GM19023 (cell line): ENCODE measurements around the gene WNT9A.
"Not testable (repeated sequence)": the region's sequence is repeated elsewhere in the genome, so short reads cannot be mapped to it uniquely, and the experiment has no call there.

Source experiments
- ATAC-seq: cut with Tn5 transposase; IDR thresholded peaks from one replicate; pipeline ENCODE4 v1.9.1; 2021; ENCODE audit warnings: mild to moderate bottlenecking, moderate library complexity; ENCODE audit not compliant: unreplicated experiment

Gene WNT9A

GRCh38 chr1:227947676-227948492, at the start of gene WNT9A:
TSS of gene WNT9A (minus strand) at chr1:227947932. CDS start at chr1:227947887, 45 bp downstream.
- no peak for ATAC-seq

- ATAC-seq, result no peak
Observed at GRCh38 chr1:227996187-227996950, 48.6 kb upstream of the WNT9A start.

DNA sequence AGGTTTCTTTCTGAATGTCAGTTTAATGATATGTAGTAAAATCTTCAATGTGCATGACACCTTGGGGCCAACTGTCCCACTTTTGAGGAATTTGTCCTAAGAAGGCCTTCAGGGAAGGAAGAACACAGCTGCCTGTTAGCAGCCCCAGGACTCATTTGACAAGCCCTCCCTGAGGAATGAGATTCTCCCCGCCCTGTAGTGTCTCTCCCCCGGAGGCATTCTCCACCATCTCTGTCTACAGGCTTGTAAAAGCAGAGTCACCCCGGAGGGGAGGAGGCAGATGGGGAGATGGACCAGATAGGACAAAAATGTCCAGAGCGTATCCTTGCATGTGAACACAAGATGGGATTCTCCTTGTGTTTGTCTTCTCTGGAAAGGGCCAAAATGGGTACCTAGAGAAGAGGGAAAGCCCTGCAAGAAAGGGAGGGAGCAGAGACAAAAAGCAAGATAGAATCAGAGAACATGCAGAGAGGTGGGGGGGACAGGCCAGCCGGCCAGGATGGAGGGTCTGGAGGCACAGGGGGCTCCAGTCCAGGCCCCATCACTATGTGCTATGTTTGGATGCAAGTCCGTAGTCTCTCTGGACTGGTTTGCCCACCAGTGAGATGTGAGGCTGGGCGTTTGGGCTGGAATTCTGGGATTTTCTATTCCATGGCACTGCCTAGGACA, 47.0 kb upstream of the WNT9A start:
- no peak for ATAC-seq

GRCh38 chr1:227987181-227987580, 39.4 kb upstream of the WNT9A start:
- no peak for ATAC-seq

DNA sequence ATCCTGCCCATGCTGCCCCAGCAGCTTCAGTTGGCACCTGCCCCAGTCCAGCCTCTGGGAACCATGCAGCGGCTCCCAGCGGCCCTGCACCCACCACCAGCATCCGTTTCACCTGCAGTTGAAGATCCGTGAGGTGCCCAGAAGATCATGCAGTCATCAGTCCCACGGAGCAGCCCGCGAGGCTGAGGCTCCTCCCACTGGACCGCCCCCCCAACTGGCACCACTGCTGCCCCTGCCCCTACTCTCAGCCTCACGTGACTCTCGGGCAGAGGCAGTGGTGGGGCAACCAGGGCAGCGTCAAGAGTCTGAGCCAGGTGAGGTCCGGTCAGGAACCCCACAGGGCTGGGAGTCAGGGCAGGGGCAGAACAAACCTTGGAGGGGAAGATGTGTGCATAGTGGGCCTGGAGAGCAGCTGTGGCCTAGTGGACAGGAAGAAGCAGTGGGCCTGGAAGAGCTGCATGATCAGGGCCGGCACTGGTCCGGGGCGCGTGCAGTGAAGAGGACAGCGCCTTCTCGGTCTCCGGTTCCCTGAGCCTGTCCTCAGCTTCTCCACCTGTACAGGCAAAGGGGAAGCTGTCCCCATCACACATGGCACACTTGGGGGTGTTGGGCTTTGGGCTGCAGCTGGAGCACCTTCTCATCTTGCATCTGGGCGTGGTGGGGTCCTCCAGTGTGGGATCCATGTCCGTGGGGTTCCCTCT, 28.0 kb upstream of the WNT9A start:
- not testable (repeated sequence) for ATAC-seq

DNA sequence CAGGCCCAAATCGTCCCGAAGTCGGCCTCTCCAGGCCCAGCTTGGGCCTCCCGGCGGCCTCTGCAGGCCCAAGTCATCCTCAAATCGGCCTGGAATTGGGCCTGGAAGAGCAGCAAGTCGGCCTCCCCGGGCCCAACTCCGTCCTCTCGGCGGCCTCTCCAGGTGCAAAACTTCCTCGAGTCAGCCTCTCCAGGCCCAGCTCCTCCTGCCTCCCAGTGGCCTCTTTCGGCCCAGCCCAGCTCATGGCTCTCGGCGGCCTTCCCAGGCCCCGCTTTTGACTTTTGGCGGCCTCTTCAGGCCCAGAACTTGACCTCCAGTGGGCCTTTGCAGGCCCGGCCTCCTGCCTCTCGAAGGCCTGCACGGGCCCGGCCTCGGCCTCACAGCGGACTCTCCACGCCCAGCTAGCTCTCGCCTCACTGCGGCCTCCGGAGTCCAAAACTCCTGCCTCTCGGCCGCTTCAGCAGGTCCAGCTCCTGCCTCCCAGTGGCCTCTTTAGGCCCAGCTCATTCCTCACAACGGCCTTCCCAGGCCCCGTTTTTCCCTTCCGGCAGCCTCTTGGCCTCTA, 26.1 kb upstream of the WNT9A start:
- ATAC-seq, result not testable (repeated sequence)

- ATAC-seq, result not testable (repeated sequence)
Observed at GRCh38 chr1:227972843-227973374, 25.2 kb upstream of the WNT9A start.

GRCh38 chr1:227972283-227972679, 24.5 kb upstream of the WNT9A start:
- not testable (repeated sequence) for ATAC-seq

- ATAC-seq, result not testable (repeated sequence)
Observed at GRCh38 chr1:227971643-227972282, 24.0 kb upstream of the WNT9A start.

GRCh38 chr1:227971216-227971615, 23.5 kb upstream of the WNT9A start:
- not testable (repeated sequence) for ATAC-seq

GRCh38 chr1:227970076-227970995, 22.6 kb upstream of the WNT9A start:
- ATAC-seq, result not testable (repeated sequence)

DNA sequence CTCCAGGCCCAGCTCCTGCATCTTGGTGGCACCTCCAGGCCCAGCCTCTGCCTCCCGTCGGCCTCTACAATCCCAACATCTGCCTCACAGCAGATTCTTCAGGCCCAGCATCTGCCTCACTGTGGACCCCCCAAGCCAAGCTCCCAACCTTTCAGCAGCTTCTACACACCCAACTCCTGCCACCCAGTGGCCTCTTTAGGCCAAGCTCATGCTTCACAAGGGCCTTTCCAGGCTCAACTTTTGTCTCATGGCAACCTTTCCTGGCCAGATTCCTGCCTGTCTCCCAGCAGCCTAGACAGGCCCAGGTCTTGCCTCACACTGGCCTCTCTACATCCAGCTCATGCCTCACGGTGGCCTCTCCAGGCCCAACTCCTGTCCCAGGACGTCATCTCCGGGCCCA, 20.1 kb upstream of the WNT9A start:
- not testable (repeated sequence) for ATAC-seq

DNA sequence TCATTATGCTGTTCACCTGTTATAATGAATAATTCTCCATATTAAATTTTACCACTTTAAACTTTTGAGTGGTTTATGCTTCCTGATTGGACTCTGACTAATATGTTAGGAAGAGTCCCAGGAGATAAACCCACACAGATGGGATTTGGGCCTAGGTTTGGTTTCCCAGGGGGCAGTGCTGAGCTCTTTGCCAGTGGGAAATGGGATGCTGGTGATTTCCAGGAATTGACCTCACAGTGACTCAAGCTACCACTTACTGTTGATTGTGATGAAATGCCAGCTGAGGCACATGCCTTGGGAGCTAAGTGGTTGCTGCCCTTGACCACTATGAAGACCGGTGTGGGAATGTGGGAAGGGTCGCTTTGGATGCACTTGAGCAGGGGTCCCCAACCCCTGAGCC, 19.0 kb upstream of the WNT9A start:
- ATAC-seq, result not testable (repeated sequence)

GRCh38 chr1:227961651-227962466, 14.1 kb upstream of the WNT9A start:
- no peak for ATAC-seq

DNA sequence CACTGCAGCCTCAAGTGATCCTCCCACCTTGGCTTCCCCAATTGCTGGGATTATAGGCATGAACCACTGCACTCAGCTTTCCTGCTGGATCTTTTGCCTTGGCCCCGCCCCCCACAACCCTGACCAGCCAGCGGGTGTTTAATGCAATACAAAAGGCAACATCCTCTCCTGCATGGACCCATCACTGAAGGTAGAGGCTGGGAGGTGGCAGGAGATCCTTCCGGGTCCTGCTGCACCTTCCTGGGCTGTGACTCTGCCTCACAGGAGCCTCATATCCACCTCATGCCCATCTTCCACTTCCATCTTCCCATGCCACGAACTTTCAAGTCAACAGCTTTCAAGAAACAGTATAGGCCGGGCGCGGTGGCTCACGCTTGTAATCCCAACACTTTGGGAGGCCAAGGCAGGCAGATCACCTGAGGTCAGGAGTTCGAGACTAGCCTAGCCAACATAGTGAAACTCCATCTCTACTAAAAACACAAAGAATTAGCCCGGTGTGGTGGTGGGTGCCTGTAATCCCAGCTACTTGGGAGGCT, 11.7 kb upstream of the WNT9A start:
- ATAC-seq, result no peak

DNA sequence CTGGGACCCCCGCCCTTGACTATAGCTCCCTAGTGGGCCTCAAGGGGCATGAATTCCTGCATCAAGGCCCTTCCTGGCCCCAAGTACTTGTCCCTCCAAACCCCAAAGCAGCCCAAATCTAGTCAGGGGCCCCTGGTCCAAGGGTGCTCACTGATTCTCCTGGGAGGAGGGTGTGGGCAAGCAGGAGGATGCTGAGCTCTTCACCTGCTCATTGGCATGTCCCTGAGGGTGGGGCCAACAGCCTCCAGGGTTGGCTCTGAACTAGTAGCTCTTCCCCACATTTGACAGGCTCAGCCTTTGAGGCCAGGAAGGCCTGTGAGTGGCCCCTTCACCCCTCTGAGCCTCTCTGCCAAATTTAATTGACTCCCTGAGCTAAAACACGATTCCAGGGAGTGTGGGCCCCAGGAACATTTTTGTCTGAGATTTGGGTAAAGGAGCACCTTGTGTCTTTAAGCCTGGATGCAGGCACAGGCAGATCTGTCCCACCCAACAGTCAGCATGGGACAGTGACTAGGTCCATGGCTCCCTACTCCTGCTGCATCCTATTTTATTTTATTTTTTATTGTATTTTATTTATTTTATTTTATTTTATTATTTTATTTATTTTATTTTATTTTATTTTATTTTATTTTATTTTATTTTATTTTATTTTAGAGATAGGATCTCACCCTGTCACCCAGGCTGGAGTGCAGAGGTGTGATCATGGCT, 11.0 kb upstream of the WNT9A start:
- no peak for ATAC-seq

- ATAC-seq, result no peak
Observed at GRCh38 chr1:227955808-227956207, 8.1 kb upstream of the WNT9A start.
